ENCODE data around the gene NKRF. TPM values are rescaled to one million over a fixed set of nuclear protein-coding genes. Genes with fewer than 3 reads are reported as not detected.

Gene NKRF
- total RNA-seq, 2 experiments from 2014 or later: 10.7 to 20.7 TPM

DNA sequence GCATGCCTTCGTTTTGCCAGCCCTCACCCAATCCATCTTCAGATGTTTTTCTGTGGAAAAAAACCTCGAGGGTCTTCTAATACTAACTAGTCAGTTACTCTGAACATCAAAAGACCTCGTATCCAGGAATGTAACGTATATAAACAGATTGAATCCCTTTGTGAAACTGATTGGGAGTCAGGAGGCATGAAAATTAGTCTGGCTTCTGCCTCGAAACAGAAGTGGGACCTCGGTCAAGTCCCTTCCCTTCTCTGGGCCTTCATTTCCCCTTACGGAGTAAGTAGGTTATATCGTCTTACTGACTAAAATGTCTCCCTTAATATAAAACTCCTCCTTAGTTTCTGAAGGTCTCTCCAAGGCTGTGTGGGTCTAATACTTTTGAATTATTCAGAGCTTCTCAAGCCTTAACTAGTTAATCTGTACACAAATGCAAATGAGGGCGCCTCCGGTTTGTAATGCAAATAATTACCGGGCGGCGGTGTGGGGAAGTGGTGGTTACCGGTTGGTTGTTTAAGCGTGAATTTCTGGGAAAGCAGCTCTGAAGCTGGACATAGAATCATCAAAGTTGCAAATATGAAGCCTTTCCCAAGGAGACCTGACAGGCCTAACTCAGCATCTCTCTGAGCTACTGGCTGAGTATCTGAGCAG is 11.4 kb upstream of the NKRF start:
- peak overlapping the region; percentile 46 for H3K4me3 ChIP-seq (ENCODE audit: low read depth, low read length, poor library complexity, severe bottlenecking)
- H3K4me1 ChIP-seq (ENCODE audit: insufficient read depth, low read length, poor library complexity, severe bottlenecking): peaks cover 38% of the 10 kb centered on the region
- BruUV-seq (replicated peaks): no TSS peak
- H3K9me3 ChIP-seq (ENCODE audit: low read length): no peaks in the 10 kb centered on the region
- H3K79me2 ChIP-seq (ENCODE audit: insufficient read depth, low read depth, low read length): no peaks in the 10 kb centered on the region
- ChIA-PET CTCF (ENCODE audit: unreplicated experiment) (interaction anchor here (1.1 kb wide), 1 partner anchor 111 kb away, joined by 4 read pairs; no protein-coding TSS in a partner anchor), POLR2A (interaction anchor here (0.6 to 1.3 kb wide), 5 partner anchors 26 to 760 kb away, joined by 3 to 4 read pairs (median 3); partner anchors contain the start of gene SEPTIN6)
- DNase-seq (ENCODE audit: low spot score): peak; percentile 45
- H4K20me1 ChIP-seq (ENCODE audit: insufficient read depth, low read length): no peaks in the 10 kb centered on the region
- peaks cover 24% of the 10 kb centered on the region for H3K36me3 ChIP-seq (ENCODE audit: insufficient read depth, low read length)
- H3K27ac ChIP-seq (ENCODE audit: low read depth, low read length, poor library complexity, severe bottlenecking): peak overlapping the region; percentile 49
- H3K9me2 ChIP-seq (ENCODE audit: insufficient read depth, low read length): no peaks in the 10 kb centered on the region
- no peak for TF ChIP-seq EZH2phosphoT487 (IDR thresholded peaks at IDR 0.05; ENCODE audit: borderline replicate concordance, low read depth, low read length)
- TF ChIP-seq CTCF (conservative IDR thresholded peaks at IDR 0.05; ENCODE audit: low read length): no peak
- intact Hi-C loops (cut with micrococcal nuclease; ENCODE audit: unreplicated experiment): no loop called here
- H2AFZ ChIP-seq (ENCODE audit: low read length): no peak overlapping the region
- peak overlapping the region; percentile 76 for H3K4me2 ChIP-seq (ENCODE audit: low read length)

GRCh38 chrX:119614776-119615175 is 8.6 kb upstream of the NKRF start:
- TF ChIP-seq CTCF (conservative IDR thresholded peaks at IDR 0.05; ENCODE audit: low read length) (no peak), EZH2phosphoT487 (IDR thresholded peaks at IDR 0.05; ENCODE audit: borderline replicate concordance, low read depth, low read length) (no peak)
- no peak overlapping the region for H3K4me2 ChIP-seq (ENCODE audit: low read length)
- H3K36me3 ChIP-seq (ENCODE audit: insufficient read depth, low read length): peaks cover 13% of the 10 kb centered on the region
- no peak overlapping the region for H3K27ac ChIP-seq (ENCODE audit: low read depth, low read length, poor library complexity, severe bottlenecking)
- DNase-seq (ENCODE audit: low spot score): no peak
- ChIA-PET CTCF (ENCODE audit: unreplicated experiment) (no interaction called here), POLR2A (no interaction called here)
- H3K9me3 ChIP-seq (ENCODE audit: low read length): no peaks in the 10 kb centered on the region
- H2AFZ ChIP-seq (ENCODE audit: low read length): no peak overlapping the region
- H3K79me2 ChIP-seq (ENCODE audit: insufficient read depth, low read depth, low read length): no peaks in the 10 kb centered on the region
- no peaks in the 10 kb centered on the region for H4K20me1 ChIP-seq (ENCODE audit: insufficient read depth, low read length)
- no peaks in the 10 kb centered on the region for H3K9me2 ChIP-seq (ENCODE audit: insufficient read depth, low read length)
- H3K4me3 ChIP-seq (ENCODE audit: low read depth, low read length, poor library complexity, severe bottlenecking): no peak overlapping the region
- BruUV-seq (replicated peaks): no TSS peak
- H3K4me1 ChIP-seq (ENCODE audit: insufficient read depth, low read length, poor library complexity, severe bottlenecking): peaks cover 29% of the 10 kb centered on the region
- intact Hi-C loops (cut with micrococcal nuclease; ENCODE audit: unreplicated experiment): no loop called here

DNA sequence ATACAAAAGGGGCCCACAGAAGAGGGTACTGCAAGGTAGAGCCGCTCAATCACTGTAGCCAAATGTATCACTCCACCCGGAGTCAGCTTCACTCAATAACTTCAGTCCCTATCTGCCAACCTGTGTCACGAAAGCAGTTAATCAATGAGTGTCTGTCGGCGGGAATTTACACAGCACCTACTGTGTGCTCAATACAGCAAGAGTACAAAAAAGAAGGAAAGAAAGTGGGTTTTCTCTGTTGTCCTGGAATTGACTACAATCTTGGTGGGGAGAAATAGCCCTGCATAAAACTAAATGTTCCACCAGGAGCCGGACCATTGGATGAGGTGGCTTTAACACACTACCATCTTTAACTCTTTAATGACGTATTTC is 780 bp upstream of the NKRF start:
- H3K79me2 ChIP-seq (ENCODE audit: insufficient read depth, low read depth, low read length): peaks cover 37% of the 10 kb centered on the region
- H3K4me3 ChIP-seq (ENCODE audit: low read depth, low read length, poor library complexity, severe bottlenecking): peak overlapping the region; percentile 90
- DNase-seq (ENCODE audit: low spot score): no peak
- no peaks in the 10 kb centered on the region for H3K9me3 ChIP-seq (ENCODE audit: low read length)
- H4K20me1 ChIP-seq (ENCODE audit: insufficient read depth, low read length): no peaks in the 10 kb centered on the region; the same call in 1 of the 2 replicates
- no peak for TF ChIP-seq CTCF (conservative IDR thresholded peaks at IDR 0.05; ENCODE audit: low read length)
- no peak for TF ChIP-seq EZH2phosphoT487 (IDR thresholded peaks at IDR 0.05; ENCODE audit: borderline replicate concordance, low read depth, low read length)
- H3K27ac ChIP-seq (ENCODE audit: low read depth, low read length, poor library complexity, severe bottlenecking): peak overlapping the region; percentile 68
- CTCF ChIA-PET (ENCODE audit: unreplicated experiment): interaction anchor here (1.1 kb wide), 1 partner anchor 122 kb away, joined by 3 read pairs; no protein-coding TSS in a partner anchor
- H3K36me3 ChIP-seq (ENCODE audit: insufficient read depth, low read length): peaks cover 23% of the 10 kb centered on the region
- POLR2A ChIA-PET: interaction anchor here (0.7 to 1.2 kb wide), 4 partner anchors 75 to 185 kb away, joined by 3 to 6 read pairs (median 3); partner anchors contain the start of gene RPL39
- H3K4me2 ChIP-seq (ENCODE audit: low read length): peak overlapping the region; percentile 68
- H3K4me1 ChIP-seq (ENCODE audit: insufficient read depth, low read length, poor library complexity, severe bottlenecking): peaks cover 24% of the 10 kb centered on the region
- no TSS peak for BruUV-seq (replicated peaks)
- H3K9me2 ChIP-seq (ENCODE audit: insufficient read depth, low read length): no peaks in the 10 kb centered on the region
- H2AFZ ChIP-seq (ENCODE audit: low read length): peak overlapping the region; percentile 69; the same call in 1 of the 2 replicates
- intact Hi-C loops (cut with micrococcal nuclease; ENCODE audit: unreplicated experiment): loop anchor here (2.0 to 10.0 kb wide), 3 partner anchors 85 to 148 kb away; partner anchors contain the start of genes SEPTIN6 and SOWAHD

All from OCI-LY7 (cell line).